ENCODE measurements around the gene NBAS.

Gene NBAS

DNA sequence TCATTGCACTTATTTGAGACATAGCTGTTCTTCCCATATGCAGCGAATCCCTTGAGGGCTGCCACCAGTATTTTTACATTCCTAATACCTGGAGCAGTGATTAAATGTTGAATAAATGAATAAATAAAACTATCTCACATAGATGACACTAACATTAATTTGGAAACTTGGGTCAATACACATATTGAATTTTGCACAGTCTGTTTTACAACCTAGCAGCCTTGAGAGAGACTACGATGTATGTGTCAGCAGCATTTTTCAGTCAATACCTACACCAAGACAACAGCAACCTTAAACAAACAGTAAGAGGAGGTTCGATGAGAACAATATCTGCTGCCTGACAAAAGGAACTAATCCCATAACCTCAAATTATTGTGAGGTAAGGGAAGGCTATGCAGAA lies 53.4 kb downstream of the NBAS start:
- TF ChIP-seq EZH2phosphoT487 (conservative IDR thresholded peaks at IDR 0.05; ENCODE audit: low read length), result no peak
- TF ChIP-seq, protein P1, sequence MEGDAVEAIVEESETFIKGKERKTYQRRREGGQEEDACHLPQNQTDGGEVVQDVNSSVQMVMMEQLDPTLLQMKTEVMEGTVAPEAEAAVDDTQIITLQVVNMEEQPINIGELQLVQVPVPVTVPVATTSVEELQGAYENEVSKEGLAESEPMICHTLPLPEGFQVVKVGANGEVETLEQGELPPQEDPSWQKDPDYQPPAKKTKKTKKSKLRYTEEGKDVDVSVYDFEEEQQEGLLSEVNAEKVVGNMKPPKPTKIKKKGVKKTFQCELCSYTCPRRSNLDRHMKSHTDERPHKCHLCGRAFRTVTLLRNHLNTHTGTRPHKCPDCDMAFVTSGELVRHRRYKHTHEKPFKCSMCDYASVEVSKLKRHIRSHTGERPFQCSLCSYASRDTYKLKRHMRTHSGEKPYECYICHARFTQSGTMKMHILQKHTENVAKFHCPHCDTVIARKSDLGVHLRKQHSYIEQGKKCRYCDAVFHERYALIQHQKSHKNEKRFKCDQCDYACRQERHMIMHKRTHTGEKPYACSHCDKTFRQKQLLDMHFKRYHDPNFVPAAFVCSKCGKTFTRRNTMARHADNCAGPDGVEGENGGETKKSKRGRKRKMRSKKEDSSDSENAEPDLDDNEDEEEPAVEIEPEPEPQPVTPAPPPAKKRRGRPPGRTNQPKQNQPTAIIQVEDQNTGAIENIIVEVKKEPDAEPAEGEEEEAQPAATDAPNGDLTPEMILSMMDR (IDR thresholded peaks at IDR 0.05; ENCODE audit: insufficient read depth, low read length, poor library complexity, severe bottlenecking), result no peak
- Histone ChIP-seq H3K9me3 (ENCODE audit: insufficient read depth, low read length) (no peaks in the 10 kb centered on the region), H3K79me2 (ENCODE audit: insufficient read depth, low read length) (no peaks in the 10 kb centered on the region), H3K27ac (ENCODE audit: low read depth, low read length) (no peak overlapping the region), H2AFZ (ENCODE audit: low read depth, low read length, severe bottlenecking) (no peak overlapping the region), H3F3A (ENCODE audit: insufficient read depth) (no peaks in the 10 kb centered on the region), H4K20me1 (ENCODE audit: low read depth, low read length) (no peaks in the 10 kb centered on the region), H3K9ac (ENCODE audit: low read length) (no peak overlapping the region), H3K27me3 (ENCODE audit: low read length) (no peaks in the 10 kb centered on the region), H3K9me2 (replicated peaks; ENCODE audit: insufficient read depth, low read length) (no peaks in the 10 kb centered on the region), H3K36me3 (ENCODE audit: low read length) (no peaks in the 10 kb centered on the region), H3K4me2 (ENCODE audit: low read depth, low read length, poor library complexity, severe bottlenecking) (no peak overlapping the region), H3K4me3 (ENCODE audit: insufficient read depth, low read length, poor library complexity, severe bottlenecking) (no peak overlapping the region)

DNA sequence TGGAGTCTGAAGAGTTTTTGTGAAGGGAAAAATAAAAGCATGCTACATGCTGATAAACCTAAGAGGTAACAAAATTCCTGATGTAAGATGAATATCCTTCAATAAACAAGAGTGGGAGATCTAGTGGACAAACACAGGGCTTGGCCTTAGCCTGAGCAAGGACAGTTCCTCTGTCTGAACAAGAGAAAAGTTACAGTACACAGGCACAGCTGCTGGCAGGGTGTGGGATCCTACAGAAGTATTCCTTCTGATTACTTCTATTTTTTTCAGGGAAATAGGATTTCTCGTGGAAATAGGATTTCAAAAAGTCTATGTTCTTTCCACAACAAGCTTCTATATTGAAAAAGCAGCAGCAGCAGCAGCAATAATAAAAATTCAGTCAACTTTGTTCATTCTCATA lies 54.1 kb downstream of the NBAS start:
- Histone ChIP-seq H3K36me3 (ENCODE audit: low read length) (no peaks in the 10 kb centered on the region), H3K79me2 (ENCODE audit: insufficient read depth, low read length) (no peaks in the 10 kb centered on the region), H3K27ac (ENCODE audit: low read depth, low read length) (no peak overlapping the region), H3K9me3 (ENCODE audit: insufficient read depth, low read length) (no peaks in the 10 kb centered on the region), H4K20me1 (ENCODE audit: low read depth, low read length) (no peaks in the 10 kb centered on the region), H3K9ac (ENCODE audit: low read length) (no peak overlapping the region), H3K9me2 (replicated peaks; ENCODE audit: insufficient read depth, low read length) (no peaks in the 10 kb centered on the region), H3K4me3 (ENCODE audit: insufficient read depth, low read length, poor library complexity, severe bottlenecking) (no peak overlapping the region), H3F3A (ENCODE audit: insufficient read depth) (no peaks in the 10 kb centered on the region), H2AFZ (ENCODE audit: low read depth, low read length, severe bottlenecking) (no peak overlapping the region), H3K4me2 (ENCODE audit: low read depth, low read length, poor library complexity, severe bottlenecking) (no peak overlapping the region), H3K27me3 (ENCODE audit: low read length) (no peaks in the 10 kb centered on the region)
- TF ChIP-seq, protein P1 (IDR thresholded peaks at IDR 0.05; ENCODE audit: insufficient read depth, low read length, poor library complexity, severe bottlenecking), result no peak
- TF ChIP-seq EZH2phosphoT487 (conservative IDR thresholded peaks at IDR 0.05; ENCODE audit: low read length), result no peak

DNA sequence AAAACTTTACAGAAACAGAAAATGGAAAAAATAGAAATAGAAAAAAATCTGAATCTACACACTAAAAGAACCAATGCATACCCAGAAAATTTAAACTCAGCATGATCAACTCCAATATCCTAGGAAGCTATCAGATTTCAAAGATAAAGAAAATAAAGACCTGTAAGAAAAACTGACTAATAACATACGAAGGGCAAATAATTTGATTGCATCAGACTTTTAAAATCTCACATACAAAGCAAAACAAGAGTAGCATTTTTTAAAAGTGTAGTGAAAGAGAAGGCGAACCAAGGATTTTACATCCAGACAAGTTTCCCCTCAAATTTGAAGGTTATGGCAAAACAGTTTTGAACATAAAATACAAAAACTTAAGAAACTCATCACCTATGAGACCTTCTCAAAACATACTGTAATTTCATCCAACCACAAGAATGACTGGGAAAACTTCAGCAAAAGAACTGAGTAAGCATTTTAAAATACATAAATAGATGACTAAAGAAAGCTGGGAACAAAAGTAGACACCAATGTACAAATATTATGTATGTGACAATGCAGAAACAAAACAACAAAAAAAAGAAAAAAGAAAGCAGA lies 54.8 kb downstream of the NBAS start:
- Histone ChIP-seq H3K27ac (ENCODE audit: low read depth, low read length) (no peak overlapping the region), H3K4me2 (ENCODE audit: low read depth, low read length, poor library complexity, severe bottlenecking) (no peak overlapping the region), H3K9me2 (replicated peaks; ENCODE audit: insufficient read depth, low read length) (no peaks in the 10 kb centered on the region), H3F3A (ENCODE audit: insufficient read depth) (no peaks in the 10 kb centered on the region), H4K20me1 (ENCODE audit: low read depth, low read length) (no peaks in the 10 kb centered on the region), H3K36me3 (ENCODE audit: low read length) (no peaks in the 10 kb centered on the region), H3K4me3 (ENCODE audit: insufficient read depth, low read length, poor library complexity, severe bottlenecking) (no peak overlapping the region), H2AFZ (ENCODE audit: low read depth, low read length, severe bottlenecking) (no peak overlapping the region), H3K79me2 (ENCODE audit: insufficient read depth, low read length) (no peaks in the 10 kb centered on the region), H3K27me3 (ENCODE audit: low read length) (no peaks in the 10 kb centered on the region), H3K9me3 (ENCODE audit: insufficient read depth, low read length) (no peaks in the 10 kb centered on the region), H3K9ac (ENCODE audit: low read length) (no peak overlapping the region)
- TF ChIP-seq, protein P1 (IDR thresholded peaks at IDR 0.05; ENCODE audit: insufficient read depth, low read length, poor library complexity, severe bottlenecking), result no peak
- TF ChIP-seq EZH2phosphoT487 (conservative IDR thresholded peaks at IDR 0.05; ENCODE audit: low read length), result no peak

All from SU-DHL-6 (cell line).